Measurements from ENCODE around the gene DISC1.

DNA sequence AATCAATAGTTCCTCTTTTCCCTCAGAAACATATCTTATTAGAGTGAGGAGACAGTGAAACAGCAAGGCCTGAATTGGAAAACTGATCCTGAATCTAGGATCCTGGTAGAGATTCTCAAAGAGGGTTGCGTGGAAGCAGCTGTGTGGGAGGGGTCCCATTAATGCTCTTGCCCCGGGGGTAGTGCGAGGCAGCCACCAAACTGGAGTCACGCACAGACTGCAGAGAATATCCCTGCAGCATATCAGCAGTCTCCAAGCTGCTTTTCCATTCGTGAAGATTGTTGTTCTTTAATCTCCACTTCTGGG, 150.1 kb downstream of the DISC1 start:
- TF ChIP-seq CTCF (conservative IDR thresholded peaks at IDR 0.05; ENCODE audit: low read depth in 2 of 2) (no peak), EZH2 (IDR thresholded peaks at IDR 0.05; ENCODE audit: low read depth, unreplicated experiment) (no peak), JUNB (IDR thresholded peaks at IDR 0.05; ENCODE audit: unreplicated experiment) (no peak), POLR2AphosphoS5 (IDR thresholded peaks at IDR 0.05; ENCODE audit: low read depth) (no peak), EZH2phosphoT487 (IDR thresholded peaks at IDR 0.05; ENCODE audit: unreplicated experiment) (no peak), CREB1 (CRISPR knock-in tag; IDR thresholded peaks at IDR 0.05; ENCODE audit: low read depth) (no peak)
- TF ChIP-seq, protein P1, sequence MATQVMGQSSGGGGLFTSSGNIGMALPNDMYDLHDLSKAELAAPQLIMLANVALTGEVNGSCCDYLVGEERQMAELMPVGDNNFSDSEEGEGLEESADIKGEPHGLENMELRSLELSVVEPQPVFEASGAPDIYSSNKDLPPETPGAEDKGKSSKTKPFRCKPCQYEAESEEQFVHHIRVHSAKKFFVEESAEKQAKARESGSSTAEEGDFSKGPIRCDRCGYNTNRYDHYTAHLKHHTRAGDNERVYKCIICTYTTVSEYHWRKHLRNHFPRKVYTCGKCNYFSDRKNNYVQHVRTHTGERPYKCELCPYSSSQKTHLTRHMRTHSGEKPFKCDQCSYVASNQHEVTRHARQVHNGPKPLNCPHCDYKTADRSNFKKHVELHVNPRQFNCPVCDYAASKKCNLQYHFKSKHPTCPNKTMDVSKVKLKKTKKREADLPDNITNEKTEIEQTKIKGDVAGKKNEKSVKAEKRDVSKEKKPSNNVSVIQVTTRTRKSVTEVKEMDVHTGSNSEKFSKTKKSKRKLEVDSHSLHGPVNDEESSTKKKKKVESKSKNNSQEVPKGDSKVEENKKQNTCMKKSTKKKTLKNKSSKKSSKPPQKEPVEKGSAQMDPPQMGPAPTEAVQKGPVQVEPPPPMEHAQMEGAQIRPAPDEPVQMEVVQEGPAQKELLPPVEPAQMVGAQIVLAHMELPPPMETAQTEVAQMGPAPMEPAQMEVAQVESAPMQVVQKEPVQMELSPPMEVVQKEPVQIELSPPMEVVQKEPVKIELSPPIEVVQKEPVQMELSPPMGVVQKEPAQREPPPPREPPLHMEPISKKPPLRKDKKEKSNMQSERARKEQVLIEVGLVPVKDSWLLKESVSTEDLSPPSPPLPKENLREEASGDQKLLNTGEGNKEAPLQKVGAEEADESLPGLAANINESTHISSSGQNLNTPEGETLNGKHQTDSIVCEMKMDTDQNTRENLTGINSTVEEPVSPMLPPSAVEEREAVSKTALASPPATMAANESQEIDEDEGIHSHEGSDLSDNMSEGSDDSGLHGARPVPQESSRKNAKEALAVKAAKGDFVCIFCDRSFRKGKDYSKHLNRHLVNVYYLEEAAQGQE (IDR thresholded peaks at IDR 0.05; ENCODE audit: unreplicated experiment): no peak
- TF ChIP-seq, protein P2, sequence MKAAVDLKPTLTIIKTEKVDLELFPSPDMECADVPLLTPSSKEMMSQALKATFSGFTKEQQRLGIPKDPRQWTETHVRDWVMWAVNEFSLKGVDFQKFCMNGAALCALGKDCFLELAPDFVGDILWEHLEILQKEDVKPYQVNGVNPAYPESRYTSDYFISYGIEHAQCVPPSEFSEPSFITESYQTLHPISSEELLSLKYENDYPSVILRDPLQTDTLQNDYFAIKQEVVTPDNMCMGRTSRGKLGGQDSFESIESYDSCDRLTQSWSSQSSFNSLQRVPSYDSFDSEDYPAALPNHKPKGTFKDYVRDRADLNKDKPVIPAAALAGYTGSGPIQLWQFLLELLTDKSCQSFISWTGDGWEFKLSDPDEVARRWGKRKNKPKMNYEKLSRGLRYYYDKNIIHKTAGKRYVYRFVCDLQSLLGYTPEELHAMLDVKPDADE (IDR thresholded peaks at IDR 0.05): no peak
- TF ChIP-seq, protein P3, sequence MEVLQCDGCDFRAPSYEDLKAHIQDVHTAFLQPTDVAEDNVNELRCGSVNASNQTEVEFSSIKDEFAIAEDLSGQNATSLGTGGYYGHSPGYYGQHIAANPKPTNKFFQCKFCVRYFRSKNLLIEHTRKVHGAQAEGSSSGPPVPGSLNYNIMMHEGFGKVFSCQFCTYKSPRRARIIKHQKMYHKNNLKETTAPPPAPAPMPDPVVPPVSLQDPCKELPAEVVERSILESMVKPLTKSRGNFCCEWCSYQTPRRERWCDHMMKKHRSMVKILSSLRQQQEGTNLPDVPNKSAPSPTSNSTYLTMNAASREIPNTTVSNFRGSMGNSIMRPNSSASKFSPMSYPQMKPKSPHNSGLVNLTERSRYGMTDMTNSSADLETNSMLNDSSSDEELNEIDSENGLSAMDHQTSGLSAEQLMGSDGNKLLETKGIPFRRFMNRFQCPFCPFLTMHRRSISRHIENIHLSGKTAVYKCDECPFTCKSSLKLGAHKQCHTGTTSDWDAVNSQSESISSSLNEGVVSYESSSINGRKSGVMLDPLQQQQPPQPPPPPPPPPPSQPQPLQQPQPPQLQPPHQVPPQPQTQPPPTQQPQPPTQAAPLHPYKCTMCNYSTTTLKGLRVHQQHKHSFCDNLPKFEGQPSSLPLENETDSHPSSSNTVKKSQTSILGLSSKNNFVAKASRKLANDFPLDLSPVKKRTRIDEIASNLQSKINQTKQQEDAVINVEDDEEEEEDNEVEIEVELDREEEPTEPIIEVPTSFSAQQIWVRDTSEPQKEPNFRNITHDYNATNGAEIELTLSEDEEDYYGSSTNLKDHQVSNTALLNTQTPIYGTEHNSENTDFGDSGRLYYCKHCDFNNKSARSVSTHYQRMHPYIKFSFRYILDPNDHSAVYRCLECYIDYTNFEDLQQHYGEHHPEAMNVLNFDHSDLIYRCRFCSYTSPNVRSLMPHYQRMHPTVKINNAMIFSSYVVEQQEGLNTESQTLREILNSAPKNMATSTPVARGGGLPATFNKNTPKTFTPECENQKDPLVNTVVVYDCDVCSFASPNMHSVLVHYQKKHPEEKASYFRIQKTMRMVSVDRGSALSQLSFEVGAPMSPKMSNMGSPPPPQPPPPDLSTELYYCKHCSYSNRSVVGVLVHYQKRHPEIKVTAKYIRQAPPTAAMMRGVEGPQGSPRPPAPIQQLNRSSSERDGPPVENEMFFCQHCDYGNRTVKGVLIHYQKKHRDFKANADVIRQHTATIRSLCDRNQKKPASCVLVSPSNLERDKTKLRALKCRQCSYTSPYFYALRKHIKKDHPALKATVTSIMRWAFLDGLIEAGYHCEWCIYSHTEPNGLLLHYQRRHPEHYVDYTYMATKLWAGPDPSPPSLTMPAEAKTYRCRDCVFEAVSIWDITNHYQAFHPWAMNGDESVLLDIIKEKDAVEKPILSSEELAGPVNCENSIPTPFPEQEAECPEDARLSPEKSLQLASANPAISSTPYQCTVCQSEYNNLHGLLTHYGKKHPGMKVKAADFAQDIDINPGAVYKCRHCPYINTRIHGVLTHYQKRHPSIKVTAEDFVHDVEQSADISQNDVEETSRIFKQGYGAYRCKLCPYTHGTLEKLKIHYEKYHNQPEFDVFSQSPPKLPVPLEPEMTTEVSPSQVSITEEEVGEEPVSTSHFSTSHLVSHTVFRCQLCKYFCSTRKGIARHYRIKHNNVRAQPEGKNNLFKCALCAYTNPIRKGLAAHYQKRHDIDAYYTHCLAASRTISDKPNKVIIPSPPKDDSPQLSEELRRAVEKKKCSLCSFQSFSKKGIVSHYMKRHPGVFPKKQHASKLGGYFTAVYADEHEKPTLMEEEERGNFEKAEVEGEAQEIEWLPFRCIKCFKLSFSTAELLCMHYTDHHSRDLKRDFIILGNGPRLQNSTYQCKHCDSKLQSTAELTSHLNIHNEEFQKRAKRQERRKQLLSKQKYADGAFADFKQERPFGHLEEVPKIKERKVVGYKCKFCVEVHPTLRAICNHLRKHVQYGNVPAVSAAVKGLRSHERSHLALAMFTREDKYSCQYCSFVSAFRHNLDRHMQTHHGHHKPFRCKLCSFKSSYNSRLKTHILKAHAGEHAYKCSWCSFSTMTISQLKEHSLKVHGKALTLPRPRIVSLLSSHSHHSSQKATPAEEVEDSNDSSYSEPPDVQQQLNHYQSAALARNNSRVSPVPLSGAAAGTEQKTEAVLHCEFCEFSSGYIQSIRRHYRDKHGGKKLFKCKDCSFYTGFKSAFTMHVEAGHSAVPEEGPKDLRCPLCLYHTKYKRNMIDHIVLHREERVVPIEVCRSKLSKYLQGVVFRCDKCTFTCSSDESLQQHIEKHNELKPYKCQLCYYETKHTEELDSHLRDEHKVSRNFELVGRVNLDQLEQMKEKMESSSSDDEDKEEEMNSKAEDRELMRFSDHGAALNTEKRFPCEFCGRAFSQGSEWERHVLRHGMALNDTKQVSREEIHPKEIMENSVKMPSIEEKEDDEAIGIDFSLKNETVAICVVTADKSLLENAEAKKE (CRISPR knock-in tag; IDR thresholded peaks at IDR 0.05): no peak
